ENCODE measurements around the gene RPS14.

GRCh38 chr5:150401376-150402228 is 47.9 kb downstream of the RPS14 start:
- TF ChIP-seq ELF4 (IDR thresholded peaks at IDR 0.05) (no peak), SP1 (IDR thresholded peaks at IDR 0.05) (no peak), TARDBP (IDR thresholded peaks at IDR 0.05) (no peak), FOXK2 (IDR thresholded peaks at IDR 0.05) (no peak), HDGF (IDR thresholded peaks at IDR 0.05; ENCODE audit: borderline replicate concordance) (no peak), BHLHE40 (IDR thresholded peaks at IDR 0.05; ENCODE audit: borderline replicate concordance) (no peak), FOXM1 (IDR thresholded peaks at IDR 0.05; ENCODE audit: borderline replicate concordance) (no peak)

All from HEK293T (cell line).